GM12878 (cell line): Measurements from ENCODE around the gene CYB5B.

Source experiments
- E2F4 ChIP-seq: IDR thresholded peaks from 2 replicates; pipeline ENCODE4 v1.6.1; 2012; ENCODE audit warnings: low read depth, low read length, improper control_type of control experiment
- NRF1 ChIP-seq: conservative IDR thresholded peaks from 2 replicates; pipeline ENCODE4 v1.6.1; 2011; ENCODE audit warnings: mild to moderate bottlenecking, low read depth, low read length, improper control_type of control experiment
- SMAD5 ChIP-seq: IDR thresholded peaks from 2 replicates; pipeline ENCODE4 v1.6.1; 2016; ENCODE audit warnings: antibody characterized with exemption, low read depth
- SPI1 ChIP-seq: IDR thresholded peaks from 2 replicates; pipeline ENCODE4 v1.6.1; 2011; ENCODE audit warnings: low read depth, mild to moderate bottlenecking, low read length, moderate library complexity, borderline replicate concordance; ENCODE audit not compliant: insufficient read depth

DNA sequence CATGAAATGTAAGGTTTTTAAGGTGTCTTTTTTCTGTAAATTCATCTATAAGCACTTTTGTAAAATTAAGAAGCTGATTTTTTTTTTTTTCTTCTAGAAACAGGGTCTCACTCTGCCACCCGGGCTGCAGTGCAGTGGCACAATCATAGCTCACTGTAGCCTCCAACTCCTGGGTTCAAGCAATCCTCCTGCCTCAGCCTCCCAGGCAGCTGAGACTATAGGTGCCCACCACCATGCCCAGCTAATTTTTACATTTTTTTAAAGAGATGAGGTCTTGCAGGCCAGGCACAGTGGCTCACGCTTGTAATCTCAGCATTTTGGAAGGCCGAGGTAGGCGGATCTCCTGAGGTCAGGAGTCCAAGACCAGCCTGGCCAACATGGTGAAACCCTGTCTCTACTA, 4.5 kb upstream of the CYB5B start:
- TF ChIP-seq NRF1, result no peak
- TF ChIP-seq SPI1, result no peak
- no peak for TF ChIP-seq E2F4
- no peak for TF ChIP-seq SMAD5
